K562 (cell line): ENCODE data around the gene ZDHHC19. TPM values are rescaled to one million over a fixed set of nuclear protein-coding genes. Genes with fewer than 3 reads are reported as not detected.

Source experiments
- ARID4B ChIP-seq: sonication (generic); formaldehyde crosslinking; IDR thresholded peaks from 2 replicates; pipeline ENCODE4 v1.8.0; 2022; ENCODE audit warnings: mild to moderate bottlenecking, missing genetic modification reagents
- CBX2 ChIP-seq: fragments of 200-600 bp; sonication (generic); IDR thresholded peaks from one replicate; pipeline ENCODE4 v1.6.1; 2012; ENCODE audit warnings: mild to moderate bottlenecking, low read length, inconsistent platforms; ENCODE audit not compliant: insufficient read depth, poor library complexity, severe bottlenecking
- GATAD2A ChIP-seq: fragments of 450-650 bp; IDR thresholded peaks from 2 replicates; pipeline ENCODE4 v1.6.1; 2017
- GMEB1 ChIP-seq: fragments of 250-450 bp; sonication (Bioruptor Pico); IDR thresholded peaks from 2 replicates; pipeline ENCODE4 v1.4.0; 2020; ENCODE audit warnings: mild to moderate bottlenecking
- HDAC1 ChIP-seq, 2 experiments: fragments of 450-650 bp; IDR thresholded peaks; 2 replicates each; pipeline ENCODE4 v1.6.1; 2016 to 2017; ENCODE audit warnings: inconsistent platforms in 1 of 2, mild to moderate bottlenecking in 1 of 2, moderate library complexity in 1 of 2
- HLTF ChIP-seq: fragments of 450-650 bp; IDR thresholded peaks from 2 replicates; pipeline ENCODE4 v1.6.1; 2016
- KAT7 ChIP-seq: sonication (generic); formaldehyde crosslinking; IDR thresholded peaks from 2 replicates; pipeline ENCODE4 v1.8.0; 2022; ENCODE audit warnings: missing genetic modification reagents, mild to moderate bottlenecking, borderline replicate concordance
- RCOR1 ChIP-seq, 2 experiments: IDR thresholded peaks; 2 replicates each; pipeline ENCODE4 v1.6.1; 2012; ENCODE audit warnings: low read depth in 2 of 2, low read length in 2 of 2, borderline replicate concordance in 1 of 2, improper control_type of control experiment in 1 of 2
- RNF219 ChIP-seq: fragments of 250-450 bp; sonication (Bioruptor Pico); IDR thresholded peaks from 2 replicates; pipeline ENCODE4 v1.5.0; 2022; ENCODE audit warnings: mild to moderate bottlenecking
- SFPQ ChIP-seq: fragments of 200-400 bp; formaldehyde crosslinking; IDR thresholded peaks from 2 replicates; pipeline ENCODE4 v1.6.1; 2017; ENCODE audit warnings: mild to moderate bottlenecking, low read depth, low read length, moderate library complexity
- SRSF1 ChIP-seq: fragments of 200-400 bp; formaldehyde crosslinking; IDR thresholded peaks from 2 replicates; pipeline ENCODE4 v1.6.1; 2017; ENCODE audit warnings: mild to moderate bottlenecking, low read depth, low read length, moderate library complexity
- TAL1 ChIP-seq: fragments of 450-650 bp; IDR thresholded peaks from 2 replicates; pipeline ENCODE4 v1.6.1; 2016; ENCODE audit warnings: mild to moderate bottlenecking
- ZBTB26 ChIP-seq: fragments of 450-650 bp; formaldehyde crosslinking; IDR thresholded peaks from 2 replicates; pipeline ENCODE4 v1.4.0; 2022; ENCODE audit warnings: missing genetic modification characterization
- ZNF12 ChIP-seq: sonication (generic); formaldehyde crosslinking; IDR thresholded peaks from 2 replicates; pipeline ENCODE4 v1.4.0; 2020; ENCODE audit warnings: mild to moderate bottlenecking, missing genetic modification reagents
- ZNF197 ChIP-seq: fragments of 200-800 bp; sonication (Bioruptor generic); IDR thresholded peaks from 2 replicates; pipeline ENCODE4 v1.6.1; 2016; ENCODE audit warnings: low read depth, missing genetic modification characterization, missing compliant biosample characterization
- ZNF232 ChIP-seq: sonication (generic); formaldehyde crosslinking; IDR thresholded peaks from 2 replicates; pipeline ENCODE4 v1.8.0; 2022; ENCODE audit warnings: mild to moderate bottlenecking, missing genetic modification reagents
- ZZZ3 ChIP-seq: fragments of 450-650 bp; IDR thresholded peaks from 2 replicates; pipeline ENCODE4 v1.6.1; 2016; ENCODE audit warnings: antibody characterized with exemption, mild to moderate bottlenecking, moderate library complexity
- polyA plus RNA-seq, 8 experiments: library from polyadenylated mRNA; depleted of rRNA in 4 of 8; stranded (reverse) in 5 of 8; unstranded in 3 of 8; fragments of >200 nt; fragmentation: Nextera tagmentation in 2 of 8; fragmentation: Illumina TruSeq in 1 of 8; extraction: Ambion mirVana in 2 of 8; extraction: Trizol in 1 of 8; gene quantifications; 2 replicates each; pipeline versions ENCODE4 v1.2.1 to v1.2.3, GENCODE V29; 2011 to 2014; ENCODE audit warnings: inconsistent platforms in 1 of 8, missing spikeins in 1 of 8
- total RNA-seq, 7 experiments: library from RNA; depleted of rRNA in 6 of 7; stranded (reverse); fragments of >200 nt in 6 of 7; fragmentation: Illumina TruSeq in 2 of 7; extraction: Trizol in 2 of 7; gene quantifications; 2 replicates each; pipeline versions ENCODE4 v1.2.1 to v1.2.3, GENCODE V29; 2011 to 2021; ENCODE audit warnings: low replicate concordance in 1 of 7

Gene ZDHHC19
- total and polyA plus RNA-seq, 9 of the 15 experiments (the other 6 are each of a cell fraction or from before 2014, with no cell fraction given) = 0.40 to 5.5 (median 1.1) TPM

GRCh38 chr3:196192524-196193051 lies 18.6 kb downstream of the ZDHHC19 start (continued):
- TF ChIP-seq GMEB1 (CRISPR knock-in tag) (no peak), ZZZ3 (no peak), ARID4B (CRISPR knock-in tag) (no peak), ZNF12 (CRISPR knock-in tag) (no peak), RCOR1 (IDR thresholded peaks at IDR 0.05; ENCODE audit: borderline replicate concordance in 1 of 2, low read depth in 2 of 2, low read length in 2 of 2) (no peak), CBX2 (no peak), SFPQ (no peak), ZNF197 (CRISPR knock-in tag) (no peak), HDAC1 (IDR thresholded peaks at IDR 0.05) (peak in 1 of 2 experiments; percentile 80; a peak in 2 of 4 replicates), GATAD2A (peak; percentile 72; the same call in 1 of the 2 replicates), ZNF232 (no peak), RNF219 (CRISPR knock-in tag) (no peak), SRSF1 (no peak), ZBTB26 (peak; percentile 92), TAL1 (no peak), KAT7 (CRISPR knock-in tag) (peak; percentile 80), HLTF (peak; percentile 88)
